Transverse colon (tissue), 4 donors: ENCODE data around the gene DSG1.
"Not testable (repeated sequence)": the region's sequence is repeated elsewhere in the genome, so short reads cannot be mapped to it uniquely, and the experiment has no call there.

ENCODE experiments used
- CTCF ChIP-seq, 5 experiments: fragments of 200-600 bp in 3 of 5; fragments of 450-650 bp in 2 of 5; sonication (generic) in 3 of 5; IDR thresholded peaks; 1 replicate in 2 of 5; 2 replicates in 3 of 5; pipeline ENCODE4 v1.5.1; 2016 to 2017; ENCODE audit warnings: antibody characterized with exemption in 5 of 5, inconsistent platforms in 3 of 5, mild to moderate bottlenecking in 2 of 5, moderate library complexity in 1 of 5
- POLR2AphosphoS5 ChIP-seq, 3 donors: sonication (generic); formaldehyde crosslinking; IDR thresholded peaks; one replicate each; pipeline ENCODE4 v1.6.1; 2016; ENCODE audit warnings: antibody characterized with exemption in 3 of 3

- TF ChIP-seq CTCF, POLR2AphosphoS5 (IDR thresholded peaks at IDR 0.05): not testable (repeated sequence)
These were observed 28.5 kb upstream of the DSG1 start for GRCh38 chr18:31289446-31289845.
